Astrocyte (in vitro differentiated cells and primary cell): ENCODE measurements around the gene ITPR2.

Source experiments
- CTCF ChIP-seq: IDR thresholded peaks from 2 replicates; pipeline ENCODE4 v1.5.1; 2011; ENCODE audit warnings: low read depth, mild to moderate bottlenecking, inconsistent platforms, low read length, moderate library complexity; ENCODE audit not compliant: insufficient read depth
- EZH2 ChIP-seq: IDR thresholded peaks from 2 replicates; pipeline ENCODE4 v1.6.1; 2012; ENCODE audit warnings: mild to moderate bottlenecking, low read length, inconsistent platforms; ENCODE audit not compliant: insufficient read depth

GRCh38 chr12:26648584-26648983, 184.4 kb downstream of the ITPR2 start:
- TF ChIP-seq CTCF, result no peak
- no peak for TF ChIP-seq EZH2
